ENCODE data around the gene PLIN5.
A peak's percentile ranks its signal among the peaks of the same experiment; 100 is the strongest.

PLIN5 gene

DNA sequence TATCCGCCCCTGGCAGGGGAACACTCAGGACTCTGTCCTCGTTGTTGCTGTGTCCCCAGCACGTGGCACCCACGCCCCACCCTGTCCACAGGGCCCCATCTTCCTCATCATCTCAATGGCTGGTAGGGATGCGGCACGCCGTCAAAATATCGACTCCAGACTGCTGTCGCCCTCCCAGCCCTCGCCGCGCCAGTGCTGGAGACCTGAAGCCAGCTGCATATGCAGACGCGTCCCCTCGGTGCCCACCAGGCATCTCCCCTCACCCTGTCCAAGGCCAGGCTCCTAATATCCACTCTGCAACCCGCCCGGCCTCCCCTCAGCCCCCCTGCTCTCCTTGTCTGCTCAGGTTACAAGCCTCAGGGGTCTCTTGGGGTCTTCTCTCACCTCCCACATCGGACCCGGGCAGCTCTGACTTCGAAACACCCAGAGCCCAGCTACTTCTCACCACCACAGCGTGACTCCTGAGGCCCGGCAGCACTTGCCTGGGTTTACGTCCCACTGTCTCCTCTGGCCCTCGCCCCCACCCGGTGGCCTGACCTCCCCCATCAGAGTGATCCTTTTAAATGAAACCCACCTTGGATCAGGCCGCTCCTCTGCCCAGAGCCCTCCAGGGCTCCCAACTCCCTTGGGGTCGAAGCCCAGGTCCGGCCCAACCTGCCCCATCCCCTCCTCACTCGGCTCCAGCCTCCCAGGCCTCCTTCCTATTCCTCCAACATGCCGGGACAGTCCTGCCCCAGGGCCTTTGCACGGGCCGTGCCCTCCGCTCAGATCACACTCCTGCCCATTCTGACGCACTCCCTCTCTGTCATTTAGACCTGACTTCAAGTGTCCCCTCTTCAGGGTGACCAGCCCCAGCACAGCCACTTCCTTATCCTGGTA, 29.2 kb downstream of the PLIN5 start:
- no peak for DNase-seq (ENCODE audit: low spot score)

DNA sequence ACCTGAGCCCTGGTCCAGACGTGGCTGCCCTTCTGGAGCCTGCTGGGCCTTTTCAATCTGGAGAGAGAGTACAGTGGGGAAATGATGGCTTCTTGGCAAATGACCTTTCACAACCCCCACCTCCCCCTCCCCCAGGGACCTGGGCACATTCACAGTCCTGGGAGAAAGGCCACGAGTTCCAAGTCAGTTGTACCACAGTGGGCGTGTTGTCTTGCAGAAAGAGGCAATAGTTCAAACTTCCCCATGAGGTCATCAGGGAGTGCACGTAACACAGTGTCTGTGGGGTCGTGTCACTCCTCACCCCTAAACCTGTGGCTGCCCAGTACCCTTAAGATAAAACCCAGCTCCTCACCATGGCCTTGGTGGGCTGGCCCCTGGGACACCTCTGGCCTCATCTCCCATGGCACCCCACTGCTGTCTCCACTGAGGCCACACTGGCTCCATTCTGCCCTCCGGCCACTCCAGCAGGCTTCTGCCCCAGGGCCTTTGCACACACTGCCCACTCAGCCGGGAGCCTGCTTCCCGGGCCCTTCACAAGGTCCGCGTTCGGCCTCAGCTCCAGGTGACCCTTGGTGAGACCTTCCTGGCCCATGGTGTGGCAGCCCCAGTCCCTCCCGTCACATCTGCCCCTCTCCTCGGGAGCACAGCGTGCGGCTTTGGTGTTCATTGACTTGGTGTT, 30.0 kb downstream of the PLIN5 start:
- DNase-seq (ENCODE audit: low spot score) = no peak

DNA sequence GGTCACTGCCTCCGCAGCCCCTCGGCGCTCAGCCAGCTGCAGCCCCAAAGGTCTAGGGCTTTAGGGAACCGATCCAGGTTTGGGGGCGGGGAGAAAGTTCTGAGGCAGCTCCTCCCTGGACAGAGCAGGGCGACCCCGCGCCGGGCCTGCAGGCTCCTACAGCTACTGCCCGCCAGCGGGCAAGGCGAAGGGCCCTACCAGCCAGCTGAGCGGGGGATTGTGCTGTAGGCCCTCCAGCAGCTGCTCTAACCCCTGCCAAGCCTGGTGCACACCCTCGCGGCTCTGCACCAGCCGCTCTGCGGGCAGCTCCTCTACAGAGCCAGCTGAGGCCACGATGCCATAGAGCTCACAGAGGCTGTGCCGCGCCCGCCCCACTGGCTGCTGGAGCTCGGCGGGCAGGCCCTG, 30.7 kb downstream of the PLIN5 start:
- no peak for DNase-seq (ENCODE audit: low spot score)

DNA sequence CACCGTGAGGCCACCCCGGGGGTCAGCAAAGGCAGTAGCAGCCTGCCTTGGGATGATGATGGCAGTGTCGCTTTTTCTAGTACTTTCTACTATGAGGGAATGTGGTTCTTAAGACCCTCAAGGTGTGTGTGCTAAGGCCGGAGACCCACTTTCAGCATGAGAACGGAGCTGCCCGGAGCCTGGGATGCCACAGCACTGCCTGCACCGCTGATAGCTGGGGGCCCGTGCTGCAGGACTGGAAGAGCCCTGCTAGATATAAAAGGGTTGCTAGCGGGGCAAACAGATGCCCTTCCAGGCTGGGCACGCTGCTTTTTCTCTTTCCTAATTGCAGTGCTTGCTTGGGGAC, 31.2 kb downstream of the PLIN5 start:
- no peak for DNase-seq (ENCODE audit: low spot score)

DNA sequence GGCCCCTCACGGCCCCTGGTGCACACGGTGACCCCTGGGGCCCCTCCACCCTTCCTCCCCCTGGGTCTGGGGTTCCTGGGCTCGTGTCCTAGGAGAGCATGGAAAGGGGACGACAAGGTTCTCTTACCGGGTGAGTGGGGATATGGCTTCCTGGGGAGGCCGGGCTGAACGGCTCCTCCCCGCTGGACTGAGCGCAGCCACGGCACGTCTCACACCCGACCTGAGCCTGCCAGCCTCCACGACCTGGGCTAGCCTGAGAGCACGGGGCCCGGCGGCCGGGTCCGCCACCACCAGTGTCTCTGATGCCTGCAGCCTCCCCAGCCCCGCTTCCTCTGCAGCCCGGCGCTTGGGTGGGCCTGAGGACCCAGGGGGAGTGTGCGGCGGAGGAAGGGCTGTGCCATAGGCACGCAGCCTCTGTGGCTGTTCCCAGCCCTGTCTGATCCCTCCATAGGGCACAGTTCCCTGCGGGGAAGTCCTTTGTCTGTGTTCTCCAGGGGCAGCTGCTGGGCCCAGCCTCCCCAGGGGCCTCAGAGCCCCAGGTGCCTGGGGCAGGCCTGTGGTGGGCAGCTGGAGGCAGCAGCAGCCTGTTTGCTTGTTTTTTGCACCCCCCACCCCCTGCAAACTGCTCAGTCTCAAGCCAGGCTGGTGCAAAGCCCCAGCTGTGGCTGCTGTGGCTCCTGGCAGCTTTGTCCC, 31.7 kb downstream of the PLIN5 start:
- no peak for DNase-seq (ENCODE audit: low spot score)

DNA sequence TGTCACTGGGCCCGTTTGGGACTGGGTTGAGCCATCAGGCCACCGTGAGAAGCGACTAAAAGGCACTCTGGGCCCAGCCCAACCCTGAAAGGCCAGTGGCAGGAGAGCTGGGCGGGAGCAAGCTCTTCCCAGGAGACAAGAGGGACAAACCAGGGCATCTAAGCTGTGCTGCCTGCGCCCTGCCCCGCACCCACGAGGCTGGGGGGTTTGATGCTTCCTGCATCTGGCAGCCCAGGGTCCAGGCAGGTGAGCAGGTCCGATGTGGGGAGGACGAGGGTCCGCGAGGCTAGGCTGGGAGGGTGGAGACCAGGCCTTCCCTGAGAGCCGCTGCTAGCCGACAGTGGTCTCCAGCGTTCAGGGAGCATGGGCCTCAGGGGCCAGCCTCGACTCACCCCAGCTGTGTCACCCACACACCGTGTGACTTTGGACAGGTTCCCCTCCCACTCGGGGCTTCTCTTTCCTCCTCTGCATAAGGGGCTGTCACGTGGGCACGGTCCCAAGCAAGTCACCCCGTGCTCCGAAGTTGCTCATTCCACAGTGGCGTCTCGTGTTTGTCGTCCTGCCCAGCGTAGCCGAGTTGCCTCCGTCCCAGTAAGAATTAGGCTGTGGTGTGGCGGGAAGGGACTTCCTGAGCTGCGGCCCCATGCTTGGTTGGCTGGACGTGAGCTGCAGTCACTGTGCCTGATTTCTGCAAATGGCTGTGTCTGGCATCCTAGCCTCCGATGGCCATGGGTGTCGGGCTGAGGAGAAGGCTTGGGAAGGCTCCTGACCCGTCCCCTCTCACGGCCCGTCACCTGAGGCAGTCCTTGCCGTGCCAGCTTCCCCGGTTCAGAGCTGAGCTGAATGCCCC, 32.5 kb downstream of the PLIN5 start:
- no peak for DNase-seq (ENCODE audit: low spot score)

DNA sequence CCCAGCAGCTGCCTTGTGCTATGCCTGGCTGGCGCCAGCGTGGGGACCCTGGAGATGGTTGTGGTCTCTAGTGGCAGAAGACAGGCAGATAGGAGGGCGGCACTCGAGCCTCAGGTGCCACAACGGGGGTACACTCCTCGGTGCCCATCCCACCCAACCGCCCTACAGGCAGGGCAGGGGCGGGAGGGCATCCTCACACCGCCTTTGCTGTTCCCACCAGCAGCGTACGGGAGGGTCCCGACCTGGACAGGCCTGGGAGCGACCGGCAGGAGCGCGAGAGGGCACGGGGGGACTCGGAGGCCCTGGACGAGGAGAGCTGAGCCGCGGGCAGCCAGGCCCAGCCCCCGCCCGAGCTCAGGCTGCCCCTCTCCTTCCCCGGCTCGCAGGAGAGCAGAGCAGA, 33.3 kb downstream of the PLIN5 start:
- no peak for DNase-seq (ENCODE audit: low spot score)

DNA sequence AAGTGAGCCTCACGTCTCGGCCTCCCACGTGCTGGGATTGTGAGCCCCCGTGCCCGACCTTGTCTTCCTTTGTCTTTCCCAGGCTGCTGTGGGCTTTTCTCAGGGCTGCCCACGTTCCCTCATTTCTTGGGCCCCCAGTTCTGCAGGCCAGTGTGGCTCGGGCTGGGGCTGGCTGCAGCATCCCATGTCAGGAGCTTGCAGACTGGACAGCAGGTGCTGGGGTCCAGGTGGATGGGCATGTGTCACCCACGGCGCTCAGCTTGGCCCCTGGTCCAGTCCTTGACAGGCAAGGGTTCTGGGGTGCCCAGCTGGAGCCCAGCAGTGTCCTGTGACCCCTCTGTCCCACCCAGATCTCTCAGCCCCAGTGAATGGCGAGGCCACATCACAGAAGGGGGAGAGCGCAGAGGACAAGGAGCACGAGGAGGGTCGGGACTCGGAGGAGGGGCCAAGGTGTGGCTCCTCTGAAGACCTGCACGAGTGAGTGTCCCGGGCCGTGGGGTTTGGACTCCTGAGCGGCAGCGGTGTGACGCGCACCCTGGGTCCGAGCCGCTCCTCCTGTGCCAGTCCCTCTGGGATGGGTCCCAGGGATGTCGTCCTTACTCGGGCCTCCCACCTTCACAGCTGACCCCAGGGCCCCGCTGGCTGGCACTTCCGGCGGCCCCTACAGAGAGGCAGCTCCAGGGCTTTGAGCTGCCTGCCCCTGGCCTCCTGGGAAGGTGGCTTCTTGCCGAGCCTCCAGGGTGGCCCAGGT, 34.0 kb downstream of the PLIN5 start:
- DNase-seq (ENCODE audit: low spot score) = no peak

DNA sequence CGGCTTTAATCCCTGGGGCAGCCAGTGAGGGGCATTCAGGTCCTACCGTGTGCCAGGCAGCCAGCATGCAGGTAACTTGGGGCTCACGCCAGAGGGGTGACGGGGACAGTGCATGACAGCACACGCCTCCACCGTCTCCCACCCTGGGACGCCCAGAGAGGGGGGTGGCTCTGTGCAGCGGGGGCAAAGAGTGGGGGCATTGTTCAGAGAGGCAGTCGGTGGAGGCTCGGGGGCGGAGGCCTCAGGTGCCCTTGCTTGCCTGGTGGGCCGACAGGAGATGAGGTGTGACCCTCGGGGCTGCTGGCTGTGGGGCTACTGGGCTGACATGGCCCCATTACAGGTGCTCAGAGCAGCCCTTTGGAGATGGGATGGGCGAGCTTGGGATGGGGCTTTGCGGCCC, 35.2 kb downstream of the PLIN5 start:
- no peak for DNase-seq (ENCODE audit: low spot score)

DNA sequence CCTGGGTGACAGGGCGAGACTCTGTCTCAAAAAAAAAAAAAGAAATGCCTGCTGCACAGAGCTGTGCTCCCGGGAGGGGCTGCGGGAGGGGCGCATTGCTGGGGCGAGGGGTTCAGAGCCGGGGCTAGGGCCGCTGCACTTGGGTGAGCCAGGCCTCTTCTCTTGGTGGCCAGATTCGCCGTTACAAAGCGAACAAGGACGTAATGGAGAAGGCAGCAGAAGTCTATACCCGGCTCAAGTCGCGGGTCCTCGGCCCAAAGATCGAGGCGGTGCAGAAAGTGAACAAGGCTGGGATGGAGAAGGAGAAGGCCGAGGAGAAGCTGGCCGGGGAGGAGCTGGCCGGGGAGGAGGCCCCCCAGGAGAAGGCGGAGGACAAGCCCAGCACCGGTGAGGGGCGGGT, 35.7 kb downstream of the PLIN5 start:
- no peak for DNase-seq (ENCODE audit: low spot score)

DNA sequence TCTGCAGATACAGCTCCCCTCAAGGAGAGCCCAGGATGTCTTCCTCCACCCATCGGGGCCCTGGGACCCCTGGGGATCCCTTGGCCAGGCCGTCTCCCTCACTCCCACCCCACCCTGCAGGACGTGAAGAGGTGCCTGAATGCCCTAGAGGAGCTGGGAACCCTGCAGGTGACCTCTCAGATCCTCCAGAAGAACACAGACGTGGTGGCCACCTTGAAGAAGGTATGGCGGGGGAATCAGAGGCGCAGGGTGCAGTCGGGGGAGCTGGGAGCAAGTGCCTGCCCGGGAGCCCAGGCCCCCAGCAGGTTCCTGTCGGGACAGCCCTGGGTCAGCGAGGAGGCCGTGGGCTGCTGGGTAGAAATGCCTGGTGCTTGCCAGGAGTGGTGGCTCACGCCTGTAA, 36.3 kb downstream of the PLIN5 start:
- DNase-seq (ENCODE audit: low spot score) = no peak

DNA sequence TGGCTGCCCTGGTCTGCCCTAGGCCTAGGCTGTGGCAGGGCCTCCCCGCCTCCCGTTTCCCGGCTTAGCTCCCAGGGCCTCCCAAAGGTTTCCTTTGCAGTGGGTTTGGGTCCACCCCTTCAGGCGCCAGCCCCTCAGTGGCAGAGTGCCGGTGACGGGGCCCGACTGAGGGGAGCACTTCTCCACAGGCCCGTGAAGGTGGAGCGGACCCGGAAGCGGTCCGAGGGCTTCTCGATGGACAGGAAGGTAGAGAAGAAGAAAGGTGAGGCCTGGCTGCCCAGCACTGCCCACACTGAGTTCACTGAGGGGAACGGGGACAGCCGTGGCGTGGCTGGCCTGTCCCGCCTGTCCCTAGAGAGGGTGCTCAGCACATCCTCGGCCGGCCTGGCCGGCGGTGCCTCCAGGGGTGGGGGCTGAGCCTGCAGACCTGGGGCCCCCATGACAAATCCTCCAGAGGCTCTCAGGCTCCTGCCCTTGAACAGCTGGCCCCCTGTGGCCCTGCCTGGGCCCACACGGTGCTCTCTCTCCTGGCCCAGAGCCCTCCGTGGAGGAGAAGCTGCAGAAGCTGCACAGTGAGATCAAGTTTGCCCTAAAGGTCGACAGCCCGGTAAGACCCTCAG, 37.1 kb downstream of the PLIN5 start:
- no peak for DNase-seq (ENCODE audit: low spot score)

DNA sequence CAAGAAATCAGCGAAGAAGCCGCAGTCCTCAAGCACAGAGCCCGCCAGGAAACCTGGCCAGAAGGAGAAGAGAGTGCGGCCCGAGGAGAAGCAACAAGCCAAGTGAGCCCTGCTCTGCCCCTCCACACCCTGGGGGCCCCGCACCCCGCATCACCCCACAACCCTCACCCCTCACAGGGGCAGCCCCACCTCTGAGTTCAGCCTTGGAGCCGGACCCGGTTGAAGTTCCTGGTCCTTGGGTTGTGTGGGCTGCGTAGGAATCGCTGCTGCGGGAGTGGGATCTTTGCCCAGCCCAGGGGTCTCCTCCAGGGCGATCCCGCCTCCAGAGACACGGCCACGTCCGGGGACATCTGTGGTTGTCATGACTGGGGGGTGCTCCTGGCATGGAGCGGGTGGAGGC, 38.7 kb downstream of the PLIN5 start:
- no peak for DNase-seq (ENCODE audit: low spot score)

DNA sequence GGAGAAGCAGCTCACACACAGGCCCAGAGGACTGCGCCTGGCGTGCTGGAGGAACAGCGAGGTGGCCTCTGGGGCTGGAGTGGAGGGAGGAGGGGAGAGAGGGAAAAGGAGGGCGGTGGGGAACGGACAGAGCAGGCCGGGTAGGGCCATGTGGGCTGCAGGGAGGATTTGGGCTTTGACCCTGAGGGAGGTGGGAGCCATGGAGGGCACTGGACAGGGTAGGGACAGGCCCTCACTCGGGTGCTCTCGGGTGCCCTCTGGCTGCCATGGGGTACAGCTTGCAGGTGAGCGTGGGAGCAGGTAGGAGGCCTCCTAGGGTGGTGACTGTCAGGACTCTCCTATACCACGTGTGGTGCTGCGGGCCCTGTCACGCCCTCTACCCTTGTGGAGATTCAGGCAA, 39.6 kb downstream of the PLIN5 start:
- no peak for DNase-seq (ENCODE audit: low spot score)

DNA sequence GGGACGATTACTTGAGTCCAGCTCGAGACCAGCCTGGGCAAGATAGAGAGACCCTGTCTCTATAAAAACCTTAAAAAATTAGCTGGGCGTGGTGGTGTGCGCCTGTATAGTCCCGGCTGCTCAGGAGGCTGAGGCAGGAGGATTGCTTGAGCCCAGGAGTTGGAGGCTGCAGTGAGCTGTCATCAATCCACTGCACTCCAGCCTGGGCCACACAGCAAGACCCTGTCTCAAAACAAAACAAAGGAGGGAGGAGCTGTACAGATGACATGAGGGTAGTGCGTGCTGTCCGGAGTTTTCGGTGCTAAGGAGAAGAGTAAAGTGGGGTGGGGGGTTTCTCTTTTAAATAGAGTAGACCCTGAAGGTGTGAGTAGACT, 40.3 kb downstream of the PLIN5 start:
- DNase-seq (ENCODE audit: low spot score) = no peak

DNA sequence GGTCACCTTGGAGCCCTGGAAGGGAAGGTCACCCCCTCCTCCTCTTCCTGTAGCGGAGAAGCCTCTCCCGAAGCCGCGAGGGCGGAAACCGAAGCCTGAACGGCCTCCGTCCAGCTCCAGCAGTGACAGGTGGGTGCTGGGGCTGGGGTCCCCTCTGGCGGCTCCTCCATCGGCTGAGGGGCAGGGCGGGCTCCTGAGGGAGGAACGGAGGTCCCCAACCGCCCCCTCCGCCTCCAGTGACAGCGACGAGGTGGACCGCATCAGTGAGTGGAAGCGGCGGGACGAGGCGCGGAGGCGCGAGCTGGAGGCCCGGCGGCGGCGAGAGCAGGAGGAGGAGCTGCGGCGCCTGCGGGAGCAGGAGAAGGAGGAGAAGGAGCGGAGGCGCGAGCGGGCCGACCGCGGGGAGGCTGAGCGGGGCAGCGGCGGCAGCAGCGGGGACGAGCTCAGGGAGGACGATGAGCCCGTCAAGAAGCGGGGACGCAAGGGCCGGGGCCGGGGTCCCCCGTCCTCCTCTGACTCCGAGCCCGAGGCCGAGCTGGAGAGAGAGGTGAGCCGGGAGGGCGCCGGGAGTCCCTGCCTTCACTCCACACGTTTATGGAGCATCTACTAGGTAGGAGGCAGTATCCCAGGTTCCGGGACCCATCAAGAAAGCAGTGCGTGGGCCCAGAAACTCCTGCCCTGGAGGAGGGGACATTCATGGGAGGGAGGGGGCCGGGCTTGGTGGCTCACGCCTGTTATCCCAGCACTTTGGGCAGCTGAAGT, 40.9 kb downstream of the PLIN5 start:
- DNase-seq (ENCODE audit: low spot score) = no peak

DNA sequence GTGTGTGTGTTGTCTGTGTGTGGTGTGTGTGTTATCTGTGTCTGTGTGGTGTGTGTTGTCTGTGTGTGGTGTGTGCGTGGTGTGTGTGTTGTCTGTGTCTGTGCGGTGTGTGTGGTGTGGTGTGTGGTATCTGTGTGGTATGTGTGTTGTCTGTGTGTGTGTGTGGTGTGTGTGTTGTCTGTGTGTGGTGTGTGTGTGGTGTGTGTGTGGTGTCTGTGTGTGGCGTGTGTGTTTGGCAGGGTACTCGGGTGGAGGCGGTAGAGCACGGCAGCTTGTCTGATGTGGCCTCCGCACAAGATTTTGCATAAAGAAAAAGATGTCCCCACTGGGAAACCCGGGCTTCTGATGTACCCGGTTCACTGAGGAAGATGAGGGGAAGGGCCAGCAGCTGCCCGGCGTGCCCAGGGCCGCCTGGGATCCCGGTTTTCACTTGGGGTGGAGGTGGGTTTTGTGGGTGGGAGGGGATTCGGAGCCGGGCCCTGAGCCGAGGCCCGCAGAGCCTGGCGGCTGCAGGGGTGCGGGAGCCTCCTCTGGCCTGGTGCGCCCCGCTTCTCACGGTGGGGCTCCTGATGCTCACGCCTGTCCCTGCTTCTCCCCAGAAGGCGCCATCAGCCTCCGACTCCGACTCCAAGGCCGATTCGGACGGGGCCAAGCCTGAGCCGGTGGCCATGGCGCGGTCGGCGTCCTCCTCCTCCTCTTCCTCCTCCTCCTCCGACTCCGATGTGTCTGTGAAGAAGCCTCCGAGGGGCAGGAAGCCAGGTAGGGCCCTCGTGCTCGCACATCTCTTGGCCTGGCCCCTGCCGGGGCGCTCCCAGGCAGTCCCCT, 41.7 kb downstream of the PLIN5 start:
- DNase-seq (ENCODE audit: low spot score) = peak; percentile 47

DNA sequence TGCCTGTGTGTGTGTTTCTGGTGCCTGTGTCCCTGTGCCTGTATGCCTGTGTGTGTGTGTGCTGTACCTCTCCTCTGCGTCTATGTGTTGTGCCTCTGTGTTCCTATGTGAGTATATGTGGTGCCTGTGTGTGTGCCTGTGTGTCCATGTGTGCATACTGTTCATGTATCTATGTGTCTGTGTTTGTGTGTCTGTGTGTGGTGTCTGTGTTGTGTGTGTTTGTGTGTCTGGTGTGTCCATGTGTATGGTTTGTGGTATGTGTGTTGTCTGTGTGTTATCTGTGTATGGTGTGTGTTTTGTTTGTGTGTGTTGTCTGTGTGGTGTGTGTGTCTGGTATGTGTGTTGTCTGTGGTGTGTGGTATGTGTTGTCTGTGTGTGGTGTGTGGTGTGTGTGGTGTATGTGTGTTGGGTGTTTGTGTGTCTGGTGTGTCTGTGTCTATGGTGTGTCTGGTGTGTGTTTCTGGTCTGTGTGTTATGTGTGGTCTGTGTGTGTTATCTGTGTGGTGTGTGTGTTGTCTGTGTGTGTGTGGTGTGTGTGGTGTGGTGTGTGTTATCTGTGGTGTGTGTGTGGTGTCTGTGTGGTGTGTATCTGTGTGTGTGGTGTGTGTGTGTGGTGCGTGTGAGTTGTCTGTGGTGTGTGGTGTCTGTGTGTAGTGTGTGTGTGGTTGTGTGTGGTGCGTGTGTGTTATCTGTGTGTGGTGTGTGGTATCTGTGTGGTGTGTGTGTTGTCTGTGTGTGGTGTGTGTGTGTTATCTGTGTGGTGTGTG, 42.5 kb downstream of the PLIN5 start:
- DNase-seq (ENCODE audit: low spot score) = no peak

DNA sequence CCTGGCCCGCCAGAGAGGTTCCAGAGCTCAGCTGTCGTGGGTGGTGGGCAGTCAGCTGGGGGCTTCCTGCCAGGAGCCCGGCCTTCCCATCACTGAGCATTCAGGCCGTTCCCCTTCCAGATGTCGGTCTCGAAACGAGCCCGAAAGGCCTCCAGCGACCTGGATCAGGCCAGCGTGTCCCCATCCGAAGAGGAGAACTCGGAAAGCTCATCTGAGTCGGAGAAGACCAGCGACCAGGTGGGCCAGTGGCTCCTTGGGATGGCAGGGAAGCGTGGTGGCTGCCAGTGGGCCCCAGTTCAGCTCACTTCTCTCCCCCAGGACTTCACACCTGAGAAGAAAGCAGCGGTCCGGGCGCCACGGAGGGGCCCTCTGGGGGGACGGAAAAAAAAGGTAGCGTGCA, 43.6 kb downstream of the PLIN5 start:
- no peak for DNase-seq (ENCODE audit: low spot score)
